HG02973 (cell line): ENCODE measurements around the gene HTR1D.

Experiments used
- ATAC-seq: cut with Tn5 transposase; IDR thresholded peaks from one replicate; pipeline ENCODE4 v1.9.1; 2021; ENCODE audit warnings: moderate library complexity; ENCODE audit not compliant: unreplicated experiment

HTR1D gene

GRCh38 chr1:23152966-23153684 lies 64.2 kb downstream of the HTR1D start:
- no peak for ATAC-seq

GRCh38 chr1:23150742-23151141 lies 66.6 kb downstream of the HTR1D start:
- no peak for ATAC-seq

GRCh38 chr1:23150125-23150524 lies 67.2 kb downstream of the HTR1D start:
- ATAC-seq: no peak

- no peak for ATAC-seq
These were observed 68.2 kb downstream of the HTR1D start for GRCh38 chr1:23149114-23149513.

GRCh38 chr1:23148084-23148483 lies 69.2 kb downstream of the HTR1D start:
- no peak for ATAC-seq
